ENCODE measurements around the gene CD177. TPM values are rescaled to one million over a fixed set of nuclear protein-coding genes. Genes with fewer than 3 reads are reported as not detected.
"Not testable (repeated sequence)": the region's sequence is repeated elsewhere in the genome, so short reads cannot be mapped to it uniquely, and the experiment has no call there.

The CD177 gene
- 0.24 TPM in 1 of 2 replicates, not detected in the other for total RNA-seq (2014; rRNA removed; shearing (Covaris generic))
- 0.05 and 0.16 TPM in 2 replicates for polyA plus RNA-seq (2015; cell fraction: cytosol; rRNA removed)
- polyA plus RNA-seq (2015; cell fraction: nucleus; rRNA removed): 0.26 and 8.3 TPM in 2 replicates

- in situ Hi-C loops (cut with HindIII; ENCODE audit: low pct_unique_long_range_greater_than_20kb, low sequenced_read_pairs): no loop called here
- no peak for DNase-seq (ENCODE audit: low read depth, low spot score)
Observed at GRCh38 chr19:43353606-43354304, at the start of gene CD177. Gene CD177, plus strand, starts transcription at chr19:43353686. Its CDS starts 29 bp downstream, at chr19:43353715.

- in situ Hi-C loops (cut with HindIII; ENCODE audit: low pct_unique_long_range_greater_than_20kb, low sequenced_read_pairs): no loop called here
- DNase-seq (ENCODE audit: low read depth, low spot score): no peak
Observed at GRCh38 chr19:43305642-43306041, 47.8 kb upstream of the CD177 start.

DNA sequence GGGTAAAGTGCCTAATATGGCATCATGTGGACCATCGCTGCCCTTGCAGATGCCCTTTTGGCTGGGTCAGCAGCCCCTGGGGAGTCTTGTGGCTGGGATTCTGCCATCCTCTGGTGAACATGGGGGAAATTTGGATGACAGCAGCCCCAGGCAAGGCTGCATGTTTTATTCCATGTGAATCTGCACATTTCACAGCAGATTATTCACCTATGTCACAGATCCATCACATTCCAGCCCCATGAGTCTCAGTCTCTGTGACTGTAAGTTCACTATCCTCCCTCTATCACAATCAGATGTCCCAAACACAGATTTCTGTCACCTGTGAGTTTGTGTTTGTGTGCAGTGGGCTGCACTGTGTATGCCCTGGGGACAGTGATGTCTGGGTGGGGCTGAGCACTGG, 47.4 kb upstream of the CD177 start:
- no peak for DNase-seq (ENCODE audit: low read depth, low spot score)
- in situ Hi-C loops (cut with HindIII; ENCODE audit: low pct_unique_long_range_greater_than_20kb, low sequenced_read_pairs): no loop called here

- in situ Hi-C loops (cut with HindIII; ENCODE audit: low pct_unique_long_range_greater_than_20kb, low sequenced_read_pairs): no loop called here
- no peak for DNase-seq (ENCODE audit: low read depth, low spot score)
Observed at GRCh38 chr19:43308244-43308815, 45.2 kb upstream of the CD177 start.

- in situ Hi-C loops (cut with HindIII; ENCODE audit: low pct_unique_long_range_greater_than_20kb, low sequenced_read_pairs): no loop called here
- no peak for DNase-seq (ENCODE audit: low read depth, low spot score)
Observed at GRCh38 chr19:43309466-43309865, 44.0 kb upstream of the CD177 start.

DNA sequence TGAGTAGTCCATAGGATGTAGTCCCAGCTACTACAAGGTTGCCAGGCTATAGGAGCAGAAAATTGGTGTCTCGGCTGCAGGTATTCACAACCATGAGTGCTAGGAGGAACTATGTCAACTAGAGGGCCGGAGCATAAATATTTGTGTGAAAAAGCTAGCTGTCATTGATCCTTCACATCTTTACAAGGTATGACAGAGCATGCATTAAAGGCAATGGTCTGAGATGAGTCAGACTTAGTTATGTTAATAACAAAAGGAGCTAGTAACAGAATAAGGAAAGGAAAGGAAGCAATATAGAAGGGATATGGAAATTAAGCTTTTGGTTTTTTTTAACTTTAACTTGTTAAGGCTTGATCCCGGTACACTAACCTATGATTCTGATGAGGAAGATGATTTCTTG, 43.3 kb upstream of the CD177 start:
- in situ Hi-C loops (cut with HindIII; ENCODE audit: low pct_unique_long_range_greater_than_20kb, low sequenced_read_pairs): no loop called here
- no peak for DNase-seq (ENCODE audit: low read depth, low spot score)

GRCh38 chr19:43311256-43311655, 42.2 kb upstream of the CD177 start:
- in situ Hi-C loops (cut with HindIII; ENCODE audit: low pct_unique_long_range_greater_than_20kb, low sequenced_read_pairs): no loop called here

GRCh38 chr19:43311706-43312105, 41.8 kb upstream of the CD177 start:
- DNase-seq (ENCODE audit: low read depth, low spot score): no peak
- in situ Hi-C loops (cut with HindIII; ENCODE audit: low pct_unique_long_range_greater_than_20kb, low sequenced_read_pairs): no loop called here

More at GRCh38 chr19:43311256-43311655, 42.2 kb upstream of the CD177 start:
- no peak for DNase-seq (ENCODE audit: low read depth, low spot score)

DNA sequence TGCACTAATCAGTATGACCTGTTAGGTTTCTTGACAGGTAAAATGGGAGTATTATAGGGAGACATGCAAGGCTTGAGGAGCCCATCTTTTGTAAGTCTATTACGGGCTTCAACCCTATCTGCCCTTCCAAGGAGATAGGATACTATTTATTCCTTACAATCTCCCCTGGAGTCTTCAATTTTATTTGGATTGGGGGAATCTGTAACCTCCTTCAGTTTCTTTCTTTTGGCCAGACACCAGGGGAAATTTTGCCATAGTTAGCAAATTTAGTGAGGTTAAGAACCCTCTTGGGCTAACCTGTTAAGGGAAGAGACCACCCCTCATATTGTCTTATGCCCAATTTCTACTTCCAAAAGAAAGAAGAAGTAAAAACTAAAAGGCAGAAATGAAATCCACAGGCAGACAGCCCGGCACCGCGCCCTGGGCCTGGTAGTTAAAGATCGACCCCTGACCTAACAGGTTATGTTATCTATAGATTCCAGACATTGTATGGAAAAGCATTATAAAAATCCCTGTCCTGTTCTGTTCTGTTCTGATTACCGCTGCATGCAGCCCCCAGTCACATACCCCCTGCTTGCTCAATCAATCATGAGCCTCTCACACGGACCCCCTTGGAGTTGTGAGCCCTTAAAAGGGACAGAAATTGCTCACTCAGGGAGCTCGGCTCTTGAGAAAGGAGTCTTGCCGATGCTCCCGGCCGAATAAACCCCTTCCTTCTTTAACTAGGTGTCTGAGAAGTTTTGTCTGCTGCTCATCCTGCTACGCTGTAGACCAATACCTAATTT, 39.6 kb upstream of the CD177 start:
- no peak for DNase-seq (ENCODE audit: low read depth, low spot score)
- in situ Hi-C loops (cut with HindIII; ENCODE audit: low pct_unique_long_range_greater_than_20kb, low sequenced_read_pairs): no loop called here

DNA sequence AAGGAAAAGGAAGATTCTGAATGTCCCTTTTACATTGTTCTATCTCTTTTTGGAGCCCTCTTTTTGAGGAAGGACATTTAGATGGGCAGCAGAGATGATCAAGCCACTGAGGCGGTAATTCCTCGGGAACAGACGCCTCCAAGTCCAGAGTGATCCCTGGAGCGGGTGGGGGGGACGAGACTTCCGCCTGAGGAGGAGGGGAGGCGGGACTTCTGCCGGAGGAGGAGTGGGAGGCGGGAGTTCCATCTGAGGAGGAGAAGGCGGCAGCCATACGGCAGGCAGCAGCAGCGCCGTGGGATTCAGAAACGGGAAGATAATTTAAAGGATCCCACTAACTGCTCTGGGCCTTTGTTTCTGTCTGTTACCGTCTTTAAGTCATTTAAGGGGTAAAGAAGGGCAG, 37.6 kb upstream of the CD177 start:
- in situ Hi-C loops (cut with HindIII; ENCODE audit: low pct_unique_long_range_greater_than_20kb, low sequenced_read_pairs): no loop called here
- DNase-seq (ENCODE audit: low read depth, low spot score): no peak

DNA sequence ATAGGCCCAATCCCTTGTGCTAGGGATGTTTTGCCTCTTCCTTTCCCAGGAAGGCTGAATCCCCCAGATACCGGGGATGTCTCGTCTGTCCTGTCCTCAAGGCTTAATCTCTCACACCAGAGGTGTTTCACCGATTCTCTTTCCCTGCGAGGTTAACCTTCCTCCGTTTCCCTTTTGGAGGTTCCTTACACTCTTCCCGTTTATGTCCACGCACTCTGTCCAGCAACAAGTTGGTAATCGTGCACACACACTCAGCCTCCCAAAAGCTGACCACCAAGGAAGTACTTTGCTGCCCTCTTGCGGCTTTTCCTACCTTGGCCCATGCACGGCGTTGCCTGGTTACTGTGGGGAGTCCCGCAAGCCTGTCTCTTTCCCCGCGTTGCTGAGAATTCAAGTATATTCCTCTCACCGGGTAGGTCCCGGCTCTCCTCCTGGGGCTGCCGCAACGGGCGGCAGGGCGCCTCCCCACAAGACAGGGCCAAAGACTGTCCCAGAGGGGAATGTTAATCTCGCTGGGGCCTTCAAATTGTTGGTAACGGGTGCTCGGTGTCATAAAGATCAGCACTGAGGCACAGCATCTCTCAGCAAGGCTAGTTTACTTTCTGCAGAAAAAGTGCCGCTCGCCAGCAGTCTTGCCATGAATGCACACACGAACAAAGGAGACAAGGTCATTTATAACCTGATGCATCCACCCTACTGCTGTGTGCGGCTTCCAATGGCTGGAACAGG, 36.7 kb upstream of the CD177 start:
- peak; percentile 82 for DNase-seq (ENCODE audit: low read depth, low spot score)
- in situ Hi-C loops (cut with HindIII; ENCODE audit: low pct_unique_long_range_greater_than_20kb, low sequenced_read_pairs): no loop called here

DNA sequence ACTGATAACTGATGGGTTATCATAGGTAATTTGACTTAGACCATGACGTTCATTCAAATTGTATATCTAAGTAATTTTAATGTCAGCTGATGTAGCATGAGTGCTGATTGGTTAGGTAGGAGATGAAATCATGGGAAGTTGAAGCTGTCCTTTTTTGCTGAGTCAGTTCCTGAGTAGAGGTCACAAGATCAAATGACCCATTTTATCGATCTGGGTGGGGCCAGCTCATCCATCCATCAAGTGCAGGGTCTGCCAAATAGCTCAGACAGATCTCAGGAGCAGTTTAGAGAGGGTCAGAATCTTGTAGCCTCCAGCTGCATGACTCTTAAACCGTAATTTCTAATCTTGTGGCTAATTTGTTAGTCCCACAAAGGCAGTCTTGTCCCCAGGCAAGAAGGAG, 35.3 kb upstream of the CD177 start:
- DNase-seq (ENCODE audit: low read depth, low spot score): no peak
- in situ Hi-C loops (cut with HindIII; ENCODE audit: low pct_unique_long_range_greater_than_20kb, low sequenced_read_pairs): no loop called here

- in situ Hi-C loops (cut with HindIII; ENCODE audit: low pct_unique_long_range_greater_than_20kb, low sequenced_read_pairs): no loop called here
Observed at GRCh38 chr19:43318796-43319314, 34.6 kb upstream of the CD177 start.

DNA sequence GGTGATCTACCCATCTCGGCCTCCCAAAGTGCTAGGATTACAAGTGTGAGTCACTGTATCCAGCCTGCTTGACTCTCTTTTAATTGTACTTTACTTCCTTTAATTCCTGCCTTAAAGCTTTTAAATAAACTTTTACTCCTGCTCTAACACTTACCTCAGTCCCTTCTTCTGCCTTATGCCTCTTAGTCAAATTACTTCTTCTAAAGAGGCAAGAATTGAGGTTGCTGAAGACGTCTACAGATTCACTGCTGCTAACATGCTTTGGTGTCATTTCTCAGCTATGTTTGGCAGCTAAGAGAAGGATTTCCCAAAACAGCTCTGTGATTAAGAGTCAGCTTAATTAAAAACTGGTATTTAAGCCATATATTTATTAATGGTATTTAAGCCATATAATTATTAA, 32.9 kb upstream of the CD177 start:
- in situ Hi-C loops (cut with HindIII; ENCODE audit: low pct_unique_long_range_greater_than_20kb, low sequenced_read_pairs): no loop called here
- DNase-seq (ENCODE audit: low read depth, low spot score): no peak

More at GRCh38 chr19:43318796-43319314, 34.6 kb upstream of the CD177 start:
- no peak for DNase-seq (ENCODE audit: low read depth, low spot score)

DNA sequence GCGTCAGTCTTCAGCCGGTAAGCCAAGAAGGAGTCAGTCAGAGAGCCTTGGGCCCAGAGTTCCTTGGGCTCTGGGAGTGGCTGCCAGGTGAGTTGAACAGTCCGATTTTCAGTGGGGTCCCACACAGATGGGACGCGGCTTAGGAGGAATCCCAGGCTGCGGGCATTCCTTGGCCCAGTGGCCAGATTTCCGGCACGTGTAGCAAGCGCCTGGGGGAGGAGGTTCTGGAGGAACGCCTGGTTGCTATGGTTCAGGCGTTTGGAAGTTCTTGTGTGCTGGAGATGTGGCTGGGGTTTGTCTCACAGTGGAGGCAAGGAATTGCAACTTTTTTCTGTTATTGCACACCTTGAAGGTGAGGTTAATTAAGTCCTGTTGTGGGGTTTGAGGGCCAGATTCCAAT, 26.7 kb upstream of the CD177 start:
- in situ Hi-C loops (cut with HindIII; ENCODE audit: low pct_unique_long_range_greater_than_20kb, low sequenced_read_pairs); DNase-seq (ENCODE audit: low read depth, low spot score): not testable (repeated sequence)

GRCh38 chr19:43328561-43328960, 24.9 kb upstream of the CD177 start:
- in situ Hi-C loops (cut with HindIII; ENCODE audit: low pct_unique_long_range_greater_than_20kb, low sequenced_read_pairs); DNase-seq (ENCODE audit: low read depth, low spot score): not testable (repeated sequence)

DNA sequence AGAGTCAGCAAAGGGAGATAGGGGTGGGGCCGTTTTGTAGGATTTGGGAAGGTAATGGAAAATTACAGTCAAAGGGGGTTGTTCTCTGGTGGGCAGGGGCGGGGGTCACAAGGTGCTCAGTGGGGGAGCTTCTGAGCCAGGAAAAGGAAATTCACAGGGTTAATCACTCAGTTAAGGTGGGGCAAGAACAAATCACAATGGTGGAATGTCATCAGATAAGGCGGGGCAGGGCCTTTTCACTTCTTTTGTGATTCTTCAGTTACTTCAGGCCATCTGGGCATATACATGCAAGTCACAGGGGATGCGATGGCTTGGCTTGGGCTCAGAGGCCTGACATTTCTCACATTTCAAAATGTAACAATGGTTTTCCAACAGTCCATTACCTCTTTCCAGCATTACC, 24.4 kb upstream of the CD177 start:
- in situ Hi-C loops (cut with HindIII; ENCODE audit: low pct_unique_long_range_greater_than_20kb, low sequenced_read_pairs): not testable (repeated sequence)

DNA sequence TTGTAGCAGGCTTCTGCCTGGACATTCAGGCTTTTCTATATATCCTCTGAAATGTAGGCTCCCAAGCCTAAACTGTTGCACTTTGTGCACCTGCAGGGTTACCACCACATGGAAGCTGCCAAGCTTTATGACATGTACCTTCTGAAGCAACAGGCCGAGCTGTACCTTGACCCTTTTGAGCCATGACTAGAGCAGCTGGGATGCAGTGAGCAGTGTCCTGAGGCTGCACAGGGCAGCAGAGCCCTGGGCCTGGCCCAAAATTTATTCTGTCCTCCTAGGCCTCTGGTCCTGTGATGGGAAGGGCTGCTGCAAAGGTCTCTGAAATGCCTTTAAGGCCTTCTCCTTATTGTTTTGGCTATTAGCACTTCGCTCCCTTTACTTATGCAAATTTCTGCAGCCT, 23.5 kb upstream of the CD177 start:
- DNase-seq (ENCODE audit: low read depth, low spot score): no peak
- in situ Hi-C loops (cut with HindIII; ENCODE audit: low pct_unique_long_range_greater_than_20kb, low sequenced_read_pairs): no loop called here

More for the DNA sequence above, 24.4 kb upstream of the CD177 start:
- not testable (repeated sequence) for DNase-seq (ENCODE audit: low read depth, low spot score)
